MV-4-11 (cell line): ENCODE data around the gene EIF2S1.
"Not testable (repeated sequence)": the region's sequence is repeated elsewhere in the genome, so short reads cannot be mapped to it uniquely, and the experiment has no call there.

ENCODE experiments used
- DNase-seq: peaks from one replicate; lab custom pipeline; 2025; lab: John Stamatoyannopoulos, UW

Gene EIF2S1

DNA sequence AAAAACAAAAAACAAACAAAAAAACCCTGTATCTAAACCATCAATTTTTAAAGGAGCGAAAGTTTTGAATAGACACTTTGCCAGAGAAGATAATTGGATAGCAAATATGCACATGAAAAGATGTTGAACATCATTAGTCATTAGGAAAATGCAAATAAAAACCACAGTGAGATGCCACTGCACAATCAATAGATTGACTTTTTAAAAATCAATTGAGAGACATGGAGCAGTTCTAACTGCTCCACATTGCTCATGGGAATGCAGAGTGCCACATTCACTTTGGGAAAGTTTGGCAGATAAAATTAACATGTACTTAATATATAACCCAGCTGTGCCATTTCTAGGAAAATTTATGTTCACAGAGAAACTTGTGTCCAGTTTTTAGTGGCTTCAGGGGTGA is 12.7 kb downstream of the EIF2S1 start:
- no peak for DNase-seq

DNA sequence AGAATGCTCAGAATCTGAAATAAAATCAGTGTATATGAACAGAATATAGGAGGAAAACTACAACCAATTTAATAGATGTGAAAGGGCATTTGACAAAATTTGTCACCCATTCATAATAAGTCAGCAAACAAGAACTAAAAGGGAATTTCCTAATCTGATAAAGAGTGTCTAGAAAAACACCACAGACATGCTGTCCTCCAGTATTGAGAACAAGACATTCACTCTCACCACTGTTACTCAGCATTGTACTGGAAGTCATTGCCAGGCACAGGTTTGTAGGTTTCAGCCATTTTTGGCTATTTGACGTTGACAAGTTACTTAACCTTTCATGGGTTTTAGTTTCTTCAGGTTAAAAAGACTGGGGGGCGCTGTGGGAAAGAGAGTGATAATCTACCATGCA is 13.2 kb downstream of the EIF2S1 start:
- DNase-seq: no peak

DNA sequence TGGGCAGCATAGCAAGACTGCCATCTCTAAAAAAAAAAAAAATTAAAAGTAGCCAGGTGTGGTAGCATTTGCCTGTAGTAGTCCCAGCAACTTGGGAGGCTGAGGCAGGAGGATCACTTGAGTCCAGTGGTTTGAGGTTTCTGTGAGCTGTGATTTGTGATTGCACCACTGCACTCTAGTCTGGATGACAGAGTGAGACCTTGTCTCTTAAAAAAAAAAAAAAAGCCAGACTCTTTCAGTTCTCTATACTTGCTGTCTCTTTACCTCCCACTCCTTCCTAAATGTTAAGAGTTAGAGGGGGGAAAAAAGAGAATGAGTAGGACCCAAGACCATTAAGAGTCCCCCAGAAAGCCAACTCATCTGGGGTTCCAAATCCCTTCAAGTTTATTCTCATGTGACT is 17.8 kb downstream of the EIF2S1 start:
- DNase-seq: peak; percentile 62

GRCh38 chr14:67385120-67385519 is 25.0 kb downstream of the EIF2S1 start:
- no peak for DNase-seq

- DNase-seq: no peak
Observed at GRCh38 chr14:67385618-67386017, 25.5 kb downstream of the EIF2S1 start.

GRCh38 chr14:67387195-67387594 is 27.1 kb downstream of the EIF2S1 start:
- no peak for DNase-seq

- no peak for DNase-seq
Observed at GRCh38 chr14:67389275-67389674, 29.1 kb downstream of the EIF2S1 start.

- DNase-seq: no peak
Observed at GRCh38 chr14:67389811-67390534, 29.8 kb downstream of the EIF2S1 start.

- no peak for DNase-seq
Observed at GRCh38 chr14:67391268-67391667, 31.1 kb downstream of the EIF2S1 start.

- DNase-seq: no peak
Observed at GRCh38 chr14:67392123-67392522, 32.0 kb downstream of the EIF2S1 start.

DNA sequence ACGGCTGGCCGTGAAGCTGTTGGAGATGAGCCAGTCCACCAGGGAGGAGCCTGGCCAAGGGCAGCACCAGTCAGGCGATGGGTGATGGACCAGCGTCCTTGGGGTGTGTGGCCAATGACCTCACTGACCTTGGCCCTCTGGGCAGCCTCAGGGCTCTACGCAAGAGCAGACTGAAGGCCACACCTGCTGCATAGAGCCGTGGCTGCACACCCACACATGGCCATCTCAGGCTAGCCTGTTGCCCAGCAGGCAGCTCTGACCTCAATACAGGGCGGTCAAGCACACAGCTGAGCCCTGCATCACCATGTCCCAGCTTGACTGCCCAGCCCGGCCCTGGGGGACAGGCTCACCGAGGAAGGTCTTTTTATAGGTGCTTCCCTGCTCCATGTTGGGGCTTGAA is 32.7 kb downstream of the EIF2S1 start:
- DNase-seq: no peak

DNA sequence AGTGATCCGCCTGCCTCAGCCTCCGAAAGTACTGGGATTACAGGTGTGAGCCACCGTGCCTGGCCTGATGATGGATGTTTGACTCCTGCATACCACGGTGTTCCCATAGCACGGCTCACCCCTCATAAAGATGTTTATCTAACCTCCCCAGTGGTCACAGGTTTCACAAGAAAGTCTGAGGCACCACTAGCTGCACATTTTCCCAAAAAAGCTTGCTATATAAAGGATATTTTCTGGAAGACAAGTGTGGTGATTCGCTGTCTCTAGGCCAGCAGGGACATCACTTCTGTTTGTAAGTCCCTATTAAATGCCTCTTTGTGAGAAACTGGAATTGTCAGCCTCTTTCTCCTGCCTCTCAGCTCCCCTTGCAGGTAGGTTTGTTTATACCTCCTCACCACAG is 33.6 kb downstream of the EIF2S1 start:
- DNase-seq: no peak

DNA sequence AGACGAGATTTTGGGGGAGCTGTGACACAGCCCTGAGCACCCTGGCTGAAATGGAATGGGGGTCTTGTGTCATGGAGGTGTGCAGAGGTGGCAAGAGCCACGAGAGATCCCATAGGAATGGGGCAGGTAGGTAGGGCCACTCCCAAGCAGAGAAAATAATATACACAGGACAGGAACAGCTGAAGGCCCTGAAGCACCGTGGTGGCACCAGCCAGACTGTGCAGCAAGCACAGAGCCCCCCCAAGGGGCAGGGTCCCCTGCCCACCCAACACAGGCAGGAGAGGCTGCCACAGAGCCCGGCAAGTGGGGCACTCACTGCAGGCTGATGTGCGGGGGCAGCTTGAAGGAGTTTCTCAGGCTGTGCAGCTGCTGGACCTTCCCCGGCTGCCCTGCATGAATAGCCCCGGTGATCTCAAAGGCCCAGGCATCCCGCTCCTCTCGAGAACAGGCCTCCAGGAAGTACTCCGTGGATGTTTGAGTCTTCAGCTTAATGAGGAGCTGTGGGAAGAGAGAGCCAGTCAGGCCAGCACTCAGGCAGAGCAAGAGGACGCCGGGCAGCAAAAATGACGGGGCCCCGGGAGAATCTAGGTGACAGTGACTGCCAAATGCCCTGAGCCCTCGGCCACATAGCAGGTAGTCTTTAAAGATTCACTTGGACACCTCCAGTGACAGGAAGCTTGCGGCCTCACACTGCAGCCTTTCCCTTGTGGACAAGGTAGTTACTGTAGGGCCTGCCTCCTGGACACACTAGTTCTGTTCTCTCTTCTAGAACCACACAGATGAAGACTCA is 35.2 kb downstream of the EIF2S1 start:
- no peak for DNase-seq

- DNase-seq: no peak
Observed at GRCh38 chr14:67395876-67396189, 35.7 kb downstream of the EIF2S1 start.

DNA sequence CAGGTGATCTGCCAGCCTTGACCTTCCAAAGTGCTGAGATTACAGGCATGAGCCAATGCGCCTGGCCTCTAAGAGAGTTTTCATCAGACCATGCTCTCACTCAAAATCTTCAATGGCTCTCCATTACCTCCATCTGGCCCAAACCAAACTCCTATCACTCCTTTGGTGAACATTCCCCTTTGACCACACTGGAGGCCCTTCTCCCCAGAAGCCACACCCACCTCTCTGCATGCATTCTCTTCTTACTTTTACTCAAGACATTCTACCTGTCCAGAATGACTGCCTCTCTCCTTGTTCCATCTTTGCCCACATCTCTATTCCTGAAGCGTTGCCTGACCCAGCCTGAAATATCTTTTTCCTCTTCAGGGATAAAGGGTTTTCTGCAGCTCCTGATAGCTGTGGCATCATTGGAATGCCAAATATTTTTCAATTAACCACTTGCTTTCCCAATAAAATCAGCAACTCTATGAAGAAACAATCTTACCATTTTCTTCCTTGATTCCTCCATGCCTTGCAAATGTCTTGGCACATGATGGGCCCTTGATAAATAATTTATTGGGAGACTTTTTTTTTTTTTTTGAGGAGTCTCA is 36.3 kb downstream of the EIF2S1 start:
- no peak for DNase-seq

- no peak for DNase-seq
Observed at GRCh38 chr14:67397536-67397935, 37.4 kb downstream of the EIF2S1 start.

GRCh38 chr14:67400434-67400833 is 40.3 kb downstream of the EIF2S1 start:
- no peak for DNase-seq

DNA sequence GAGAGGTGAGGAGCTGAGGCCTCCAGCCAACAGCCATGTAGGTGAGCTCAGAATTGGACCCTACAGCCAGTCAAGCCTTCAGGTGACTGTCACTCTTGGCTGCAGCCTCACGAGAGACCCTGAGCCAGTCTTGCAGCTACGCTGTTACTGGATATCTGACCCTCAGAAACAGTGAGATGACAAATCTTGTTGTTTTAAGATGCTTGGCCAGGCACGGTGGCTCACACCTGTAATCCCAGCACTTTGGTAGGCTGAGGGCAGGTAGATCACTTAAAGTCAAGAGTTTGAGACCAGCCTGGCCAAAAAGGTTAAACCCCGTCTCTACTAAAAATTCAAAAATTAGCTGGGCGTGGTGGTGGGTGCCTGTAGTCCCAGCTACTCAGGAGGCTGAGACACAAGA is 45.6 kb downstream of the EIF2S1 start:
- DNase-seq: no peak

DNA sequence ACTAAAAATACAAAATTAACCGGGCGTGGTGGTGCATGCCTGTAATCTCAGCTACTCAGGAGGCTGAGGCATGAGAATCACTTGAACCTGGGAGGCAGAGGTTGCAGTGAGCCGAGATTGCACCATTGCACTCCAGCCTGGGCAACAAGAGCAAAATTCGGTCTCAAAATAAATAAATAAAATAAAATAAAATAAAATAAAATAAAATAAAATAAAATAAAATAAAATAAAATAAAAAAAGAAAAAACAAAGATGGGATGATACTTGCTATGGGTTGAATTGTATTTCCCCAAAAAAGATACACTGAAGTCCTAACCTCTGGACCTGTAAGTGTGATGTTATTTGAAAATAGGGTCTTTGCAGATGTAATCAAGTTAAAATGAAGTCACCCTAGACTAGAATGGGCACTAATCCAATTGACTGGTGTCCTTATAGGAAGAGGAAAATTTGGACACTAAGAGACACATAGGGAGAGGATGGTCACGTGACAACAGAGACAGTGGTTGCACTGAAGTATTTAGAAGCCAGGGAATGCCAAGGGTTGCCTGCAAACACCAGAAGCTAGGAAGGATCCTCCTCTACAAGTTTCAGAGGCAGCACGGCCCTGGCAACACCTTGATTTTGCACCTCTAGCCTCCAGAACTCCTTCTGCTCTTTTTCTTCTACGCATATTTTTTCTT is 48.1 kb downstream of the EIF2S1 start:
- DNase-seq: not testable (repeated sequence)

DNA sequence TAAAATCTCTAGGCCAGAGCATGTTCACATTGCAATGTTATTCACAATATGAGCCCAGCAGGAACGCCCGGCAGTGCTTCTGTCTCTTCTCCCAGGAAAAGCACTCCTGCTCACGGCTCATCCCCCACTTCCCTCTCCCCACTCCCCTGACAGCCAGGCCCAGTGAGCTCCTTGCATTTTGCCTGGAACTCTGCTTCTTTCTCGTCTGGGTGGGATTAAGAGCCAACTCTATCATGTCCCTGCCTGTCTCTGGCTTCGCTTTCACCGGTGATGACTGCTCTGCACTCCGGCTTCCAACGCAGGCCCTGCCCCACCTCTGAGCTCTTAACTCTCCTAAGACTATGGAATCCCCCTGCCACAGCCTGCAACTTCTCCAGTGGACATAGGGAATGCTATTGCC is 49.3 kb downstream of the EIF2S1 start:
- DNase-seq: no peak

- DNase-seq: no peak
Observed at GRCh38 chr14:67410313-67410712, 50.2 kb downstream of the EIF2S1 start.

GRCh38 chr14:67411370-67411769 is 51.2 kb downstream of the EIF2S1 start:
- DNase-seq: no peak
